ENCODE measurements around the gene MSRB3. TPM values are rescaled to one million over a fixed set of nuclear protein-coding genes. Genes with fewer than 3 reads are reported as not detected.
A peak's percentile ranks its signal among the peaks of the same experiment; 100 is the strongest.

Gene MSRB3
- total and polyA plus RNA-seq, 2 of the 8 experiments (the other 6 are each of a cell fraction or from before 2014, with no cell fraction given), result 0.32 to 1.2 TPM

DNA sequence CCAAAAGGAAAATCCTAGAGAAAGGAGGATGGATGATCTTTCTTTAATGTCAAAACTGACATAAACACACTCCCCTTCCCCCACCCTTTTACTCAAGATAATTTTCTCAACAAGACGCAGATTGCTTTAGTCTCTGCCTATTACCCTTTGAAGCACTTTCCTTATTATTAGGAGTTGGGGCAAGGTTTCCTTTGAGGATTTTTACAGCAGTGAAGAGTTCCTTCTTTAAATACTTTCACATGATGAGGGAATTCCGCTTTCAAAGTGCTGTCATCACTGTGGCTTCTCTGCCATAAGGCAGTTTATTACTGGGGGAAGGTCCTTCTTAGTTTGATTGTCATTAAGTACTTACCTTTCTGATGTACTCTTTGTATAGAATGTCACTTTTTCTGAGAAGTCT, 172.1 kb downstream of the MSRB3 start:
- Histone ChIP-seq H3K4me3 (ENCODE audit: extremely low read depth in 1 of 4, insufficient read depth in 2 of 4, low read depth in 3 of 4, low read length in 4 of 4) (no peak overlapping the region), H3K56ac (replicated peaks; ENCODE audit: insufficient read length, low read depth, low read length) (no peak overlapping the region), H3K23ac (ENCODE audit: insufficient read length) (no peak overlapping the region), H2BK12ac (ENCODE audit: low read depth, low read length) (no peak overlapping the region), H3K79me1 (ENCODE audit: low read depth, low read length) (no peaks in the 10 kb centered on the region), H4K20me1 (replicated peaks in 1 of 2; ENCODE audit: control insufficient read depth in 1 of 2, insufficient read depth in 2 of 2, low read length in 2 of 2) (no peaks in the 10 kb centered on the region), H3K4ac (replicated peaks; ENCODE audit: insufficient read length, low read depth, low read length) (no peak overlapping the region), H2BK20ac (ENCODE audit: low read length) (no peak overlapping the region), H3K18ac (ENCODE audit: extremely low read depth, low read length) (no peak overlapping the region), H4K5ac (ENCODE audit: insufficient read length, low read depth, low read length) (no peak overlapping the region), H2BK15ac (ENCODE audit: low read length) (no peak overlapping the region), H3K79me2 (ENCODE audit: control insufficient read depth in 1 of 2, insufficient read depth in 2 of 2, low read length in 2 of 2) (no peaks in the 10 kb centered on the region), H3K14ac (ENCODE audit: insufficient read length) (no peak overlapping the region), H3K23me2 (ENCODE audit: low read depth, low read length) (no peaks in the 10 kb centered on the region), H3K27ac (ENCODE audit: low read depth, low read length) (no peak overlapping the region), H3K4me2 (ENCODE audit: insufficient read depth in 1 of 2, low read depth in 2 of 2, low read length in 2 of 2) (no peak overlapping the region), H3K4me1 (replicated peaks in 1 of 4; ENCODE audit: control insufficient read depth in 3 of 4, insufficient read depth in 4 of 4, low read length in 3 of 4) (peaks cover 0 to 3% (median 0%) of the 10 kb centered on the region in 4 experiments; a peak in 1 of 7 replicates), H2AK5ac (ENCODE audit: low read depth, low read length) (no peak overlapping the region), H3K9ac (replicated peaks in 1 of 4; ENCODE audit: extremely low read depth in 1 of 4, low read depth in 3 of 4, low read length in 3 of 4) (no peak overlapping the region), H2BK120ac (replicated peaks; ENCODE audit: low read depth, low read length) (no peak overlapping the region), H4K8ac (ENCODE audit: extremely low read depth, insufficient read depth, low read length) (no peak overlapping the region), H2BK5ac (ENCODE audit: low read depth, low read length) (no peak overlapping the region), H3K9me3 (ENCODE audit: insufficient read depth in 2 of 2, low read depth in 1 of 2, low read length in 1 of 2) (no peaks in the 10 kb centered on the region), H3K36me3 (ENCODE audit: control insufficient read depth in 2 of 4, insufficient read depth in 4 of 4, low read length in 3 of 4) (no peaks in the 10 kb centered on the region), H3K27me3 (replicated peaks in 1 of 4; ENCODE audit: control insufficient read depth in 3 of 4, extremely low read depth in 1 of 4, insufficient read depth in 3 of 4, low read length in 3 of 4) (no peaks in the 10 kb centered on the region), H2AFZ (ENCODE audit: low read length) (peak overlapping the region; percentile 23; the same call in 1 of the 2 replicates), H4K91ac (replicated peaks; ENCODE audit: insufficient read length, low read length) (no peak overlapping the region)
- POLR2A ChIA-PET (ENCODE audit: partially characterized antibody), result no interaction called here
- WGBS, 2 experiments (ENCODE audit: extremely low coverage in 1 of 2, insufficient coverage in 1 of 2, insufficient read length in 1 of 2, insufficient replicate concordance in 2 of 2, low coverage in 1 of 2, low lambda C conversion rate in 2 of 2, missing lambda C conversion rate in 1 of 2), result 91% methylated on average over 2 of the region's 2 CpGs; no CpG with 5 or more reads in 1 of the 2 experiments
- DNase-seq (ENCODE audit: low read depth in 1 of 2, low spot score in 2 of 2) (no peak), FAIRE-seq (no peak)
- CTCF ChIA-PET (ENCODE audit: partially characterized antibody), result no interaction called here
- TF ChIP-seq, protein P1, sequence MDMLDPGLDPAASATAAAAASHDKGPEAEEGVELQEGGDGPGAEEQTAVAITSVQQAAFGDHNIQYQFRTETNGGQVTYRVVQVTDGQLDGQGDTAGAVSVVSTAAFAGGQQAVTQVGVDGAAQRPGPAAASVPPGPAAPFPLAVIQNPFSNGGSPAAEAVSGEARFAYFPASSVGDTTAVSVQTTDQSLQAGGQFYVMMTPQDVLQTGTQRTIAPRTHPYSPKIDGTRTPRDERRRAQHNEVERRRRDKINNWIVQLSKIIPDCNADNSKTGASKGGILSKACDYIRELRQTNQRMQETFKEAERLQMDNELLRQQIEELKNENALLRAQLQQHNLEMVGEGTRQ (IDR thresholded peaks at IDR 0.05; ENCODE audit: low read length), result no peak
- TF ChIP-seq KDM1A (IDR thresholded peaks at IDR 0.05; ENCODE audit: borderline replicate concordance, low read length), result no peak
- no peak for TF ChIP-seq TCF12 (IDR thresholded peaks at IDR 0.05; ENCODE audit: low read depth, low read length)
- TF ChIP-seq CEBPB (IDR thresholded peaks at IDR 0.05; ENCODE audit: low read depth, low read length), result no peak
- TF ChIP-seq TAF7 (optimal IDR thresholded peaks at IDR 0.05; ENCODE audit: borderline replicate concordance, low read depth, low read length), result no peak
- no peak for TF ChIP-seq RXRA (IDR thresholded peaks at IDR 0.05; ENCODE audit: insufficient read depth, low read depth, low read length)
- no peak for TF ChIP-seq HDAC6 (IDR thresholded peaks at IDR 0.05; ENCODE audit: low read depth, low read length)
- no peak for TF ChIP-seq SP4 (IDR thresholded peaks at IDR 0.05; ENCODE audit: low read length)
- TF ChIP-seq RBBP5 (IDR thresholded peaks at IDR 0.05; ENCODE audit: borderline replicate concordance, low read depth, low read length), result no peak
- no peak for TF ChIP-seq SP1 (IDR thresholded peaks at IDR 0.05; ENCODE audit: low read depth, low read length)
